ENCODE data around the gene HIVEP3.

HIVEP3 gene

GRCh38 chr1:41891199-41891896, 27.4 kb downstream of the HIVEP3 start:
- peak; percentile 58 for DNase-seq

- no peak for DNase-seq
Observed at GRCh38 chr1:41890825-41891198, 27.9 kb downstream of the HIVEP3 start.

- no peak for DNase-seq
Observed at GRCh38 chr1:41889506-41890414, 29.0 kb downstream of the HIVEP3 start.

GRCh38 chr1:41888756-41889155, 30.0 kb downstream of the HIVEP3 start:
- no peak for DNase-seq

- no peak for DNase-seq
Observed at GRCh38 chr1:41887365-41887764, 31.4 kb downstream of the HIVEP3 start.

GRCh38 chr1:41884256-41885230, 34.2 kb downstream of the HIVEP3 start:
- no peak for DNase-seq

GRCh38 chr1:41883507-41883906, 35.2 kb downstream of the HIVEP3 start:
- DNase-seq = no peak

- DNase-seq = no peak
Observed at GRCh38 chr1:41882486-41882885, 36.2 kb downstream of the HIVEP3 start.

- peak; percentile 42 for DNase-seq
Observed at GRCh38 chr1:41882068-41882477, 36.6 kb downstream of the HIVEP3 start.

- DNase-seq = no peak
Observed at GRCh38 chr1:41880950-41881885, 37.5 kb downstream of the HIVEP3 start.

GRCh38 chr1:41880261-41880660, 38.5 kb downstream of the HIVEP3 start:
- no peak for DNase-seq

GRCh38 chr1:41879617-41880016, 39.1 kb downstream of the HIVEP3 start:
- no peak for DNase-seq

- DNase-seq = no peak
Observed at GRCh38 chr1:41878911-41879310, 39.8 kb downstream of the HIVEP3 start.

- no peak for DNase-seq
Observed at GRCh38 chr1:41878495-41878894, 40.2 kb downstream of the HIVEP3 start.

GRCh38 chr1:41876576-41877445, 41.9 kb downstream of the HIVEP3 start:
- DNase-seq = no peak

GRCh38 chr1:41875487-41875886, 43.2 kb downstream of the HIVEP3 start:
- no peak for DNase-seq

GRCh38 chr1:41874903-41875411, 43.8 kb downstream of the HIVEP3 start:
- DNase-seq = no peak

GRCh38 chr1:41874151-41874719, 44.5 kb downstream of the HIVEP3 start:
- no peak for DNase-seq

- no peak for DNase-seq
Observed at GRCh38 chr1:41872074-41872473, 46.6 kb downstream of the HIVEP3 start.

GRCh38 chr1:41870076-41870562, 48.6 kb downstream of the HIVEP3 start:
- no peak for DNase-seq
